ENCODE results near the gene C10orf95.
"Not testable (repeated sequence)": the region's sequence is repeated elsewhere in the genome, so short reads cannot be mapped to it uniquely, and the experiment has no call there.

The C10orf95 gene

GRCh38 chr10:102463983-102464382 lies 12.6 kb upstream of the C10orf95 start:
- no peak for DNase-seq

- DNase-seq = no peak
These were observed 11.2 kb upstream of the C10orf95 start for GRCh38 chr10:102462512-102463054.

- peak; percentile 76 for DNase-seq
These were observed 10.1 kb upstream of the C10orf95 start for GRCh38 chr10:102461187-102462054.

GRCh38 chr10:102460836-102461186 lies 9.5 kb upstream of the C10orf95 start:
- no peak for DNase-seq

- DNase-seq = no peak
These were observed 7.3 kb upstream of the C10orf95 start for GRCh38 chr10:102458656-102459055.

GRCh38 chr10:102457591-102458150 lies 6.3 kb upstream of the C10orf95 start:
- no peak for DNase-seq

GRCh38 chr10:102455893-102456471 lies 4.6 kb upstream of the C10orf95 start:
- no peak for DNase-seq

- DNase-seq = not testable (repeated sequence)
These were observed 3.5 kb upstream of the C10orf95 start for GRCh38 chr10:102454662-102455487.

GRCh38 chr10:102453502-102453901 lies 2.2 kb upstream of the C10orf95 start:
- no peak for DNase-seq

- no peak for DNase-seq
These were observed 1.5 kb upstream of the C10orf95 start for GRCh38 chr10:102452672-102453340.

GRCh38 chr10:102450374-102451104 lies 804 bp downstream of the C10orf95 start:
- peak; percentile 64 for DNase-seq

GRCh38 chr10:102450124-102450373 lies 1.3 kb downstream of the C10orf95 start:
- no peak for DNase-seq

GRCh38 chr10:102449321-102450123 lies 1.8 kb downstream of the C10orf95 start:
- DNase-seq = peak; percentile 33

GRCh38 chr10:102444851-102445250 lies 6.5 kb downstream of the C10orf95 start:
- no peak for DNase-seq

GRCh38 chr10:102438374-102438773 lies 13.0 kb downstream of the C10orf95 start:
- no peak for DNase-seq

GRCh38 chr10:102437515-102437914 lies 13.8 kb downstream of the C10orf95 start:
- no peak for DNase-seq

GRCh38 chr10:102436312-102436711 lies 15.0 kb downstream of the C10orf95 start:
- no peak for DNase-seq

GRCh38 chr10:102435529-102436233 lies 15.7 kb downstream of the C10orf95 start:
- no peak for DNase-seq

- DNase-seq = no peak
These were observed 16.2 kb downstream of the C10orf95 start for GRCh38 chr10:102435133-102435497.

- no peak for DNase-seq
These were observed 16.8 kb downstream of the C10orf95 start for GRCh38 chr10:102434394-102435132.
